Fibroblast of lung (primary cell): Measurements from ENCODE around the gene HNF1B.

ENCODE experiments used
- CTCF ChIP-seq, 2 donors: IDR thresholded peaks in 1 of 2; conservative IDR thresholded peaks in 1 of 2; 1 replicate in 1 of 2; 2 replicates in 1 of 2; pipeline ENCODE4 v1.5.1; 2011 to 2012; ENCODE audit warnings: low read length in 2 of 2, control low read depth in 1 of 2, inconsistent platforms in 1 of 2, low read depth in 1 of 2, mild to moderate bottlenecking in 1 of 2
- EZH2 ChIP-seq: IDR thresholded peaks from 2 replicates; pipeline ENCODE4 v1.5.1; 2012; ENCODE audit warnings: low read length, control low read depth, mild to moderate bottlenecking; ENCODE audit errors: missing control alignments

GRCh38 chr17:37689317-37689716 is 55.5 kb downstream of the HNF1B start:
- no peak for TF ChIP-seq CTCF (conservative IDR thresholded peaks at IDR 0.05 in 1 of 2, IDR thresholded peaks at IDR 0.05 in 1 of 2; ENCODE audit: low read depth in 1 of 2, low read length in 2 of 2)
- TF ChIP-seq EZH2: no peak
